Esophagus squamous epithelium (tissue), 4 donors: ENCODE measurements around the gene CAVIN2.

Source experiments
- CTCF ChIP-seq, 6 experiments: fragments of 450-650 bp in 4 of 6; fragments of 200-600 bp in 2 of 6; sonication (generic) in 2 of 6; IDR thresholded peaks; one replicate each; pipeline ENCODE4 v1.5.1; 2016 to 2019; ENCODE audit warnings: antibody characterized with exemption in 6 of 6, mild to moderate bottlenecking in 4 of 6, moderate library complexity in 4 of 6
- POLR2A ChIP-seq, 4 donors: fragments of 450-650 bp; IDR thresholded peaks; one replicate each; pipeline ENCODE4 v1.6.1; 2017; ENCODE audit warnings: antibody characterized with exemption in 4 of 4, mild to moderate bottlenecking in 4 of 4, moderate library complexity in 3 of 4

DNA sequence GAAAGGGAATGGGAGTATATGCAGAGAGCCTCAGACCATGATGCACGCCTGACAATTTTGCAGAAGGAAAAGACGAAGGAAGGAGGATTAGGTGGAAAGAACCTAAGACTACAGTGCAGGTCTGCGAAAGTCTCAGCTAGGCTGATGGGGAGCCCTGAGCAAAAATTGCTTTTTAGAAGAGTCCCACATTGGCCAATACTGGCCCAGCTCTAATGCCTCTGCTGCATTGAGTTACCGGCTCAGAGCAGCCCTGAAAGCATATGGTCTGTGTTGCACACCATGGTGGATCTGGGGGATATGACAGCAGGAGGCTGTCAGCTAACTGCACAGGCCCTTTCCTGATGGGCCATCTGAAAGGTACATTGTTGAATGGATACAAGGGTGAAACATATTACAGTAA lies 48.3 kb upstream of the CAVIN2 start:
- no peak for TF ChIP-seq CTCF (IDR thresholded peaks at IDR 0.05)
- no peak for TF ChIP-seq POLR2A (IDR thresholded peaks at IDR 0.05)
